Lower leg skin (tissue), 3 donors: Measurements from ENCODE around the gene CCDC92.

ENCODE experiments used
- CTCF ChIP-seq, 3 donors: fragments of 450-650 bp; IDR thresholded peaks; one replicate each; pipeline ENCODE4 v1.5.1; 2016; ENCODE audit warnings: antibody characterized with exemption in 3 of 3, mild to moderate bottlenecking in 3 of 3, moderate library complexity in 2 of 3
- POLR2A ChIP-seq, 2 donors: fragments of 450-650 bp; IDR thresholded peaks; one replicate each; pipeline ENCODE4 v1.6.1; 2016 to 2017; ENCODE audit warnings: antibody characterized with exemption in 2 of 2, mild to moderate bottlenecking in 1 of 2, moderate library complexity in 1 of 2

- TF ChIP-seq CTCF (IDR thresholded peaks at IDR 0.05) (no peak), POLR2A (IDR thresholded peaks at IDR 0.05) (no peak)
Measured at GRCh38 chr12:123945287-123946151, 27.1 kb downstream of the CCDC92 start.
